NCI-H1694 (cell line): ENCODE data around the gene RBMS1.

Experiments used
- DNase-seq: peaks from one replicate; lab custom pipeline; 2025; lab: John Stamatoyannopoulos, UW

Gene RBMS1

GRCh38 chr2:160360089-160360757, 133.4 kb downstream of the RBMS1 start:
- DNase-seq, result no peak

- no peak for DNase-seq
Observed at GRCh38 chr2:160358046-160358445, 135.6 kb downstream of the RBMS1 start.

- DNase-seq, result no peak
Observed at GRCh38 chr2:160356485-160356884, 137.1 kb downstream of the RBMS1 start.

GRCh38 chr2:160355080-160355479, 138.5 kb downstream of the RBMS1 start:
- DNase-seq, result no peak

- DNase-seq, result no peak
Observed at GRCh38 chr2:160354677-160355076, 138.9 kb downstream of the RBMS1 start.

GRCh38 chr2:160353813-160354212, 139.8 kb downstream of the RBMS1 start:
- no peak for DNase-seq

- DNase-seq, result no peak
Observed at GRCh38 chr2:160353166-160353565, 140.4 kb downstream of the RBMS1 start.

- no peak for DNase-seq
Observed at GRCh38 chr2:160352500-160352899, 141.1 kb downstream of the RBMS1 start.

GRCh38 chr2:160351956-160352355, 141.7 kb downstream of the RBMS1 start:
- DNase-seq, result no peak

- DNase-seq, result no peak
Observed at GRCh38 chr2:160349306-160349705, 144.3 kb downstream of the RBMS1 start.

- no peak for DNase-seq
Observed at GRCh38 chr2:160347269-160347863, 146.2 kb downstream of the RBMS1 start.

- DNase-seq, result no peak
Observed at GRCh38 chr2:160345071-160345764, 148.4 kb downstream of the RBMS1 start.

- no peak for DNase-seq
Observed at GRCh38 chr2:160343404-160343803, 150.2 kb downstream of the RBMS1 start.

GRCh38 chr2:160339726-160340125, 153.9 kb downstream of the RBMS1 start:
- no peak for DNase-seq

GRCh38 chr2:160338901-160339685, 154.5 kb downstream of the RBMS1 start:
- DNase-seq, result no peak

- no peak for DNase-seq
Observed at GRCh38 chr2:160337728-160338127, 155.9 kb downstream of the RBMS1 start.

GRCh38 chr2:160336635-160337034, 157.0 kb downstream of the RBMS1 start:
- DNase-seq, result no peak

- no peak for DNase-seq
Observed at GRCh38 chr2:160336105-160336504, 157.5 kb downstream of the RBMS1 start.

GRCh38 chr2:160335441-160335840, 158.2 kb downstream of the RBMS1 start:
- no peak for DNase-seq

GRCh38 chr2:160334028-160334741, 159.4 kb downstream of the RBMS1 start:
- no peak for DNase-seq

- no peak for DNase-seq
Observed at GRCh38 chr2:160333324-160334027, 160.1 kb downstream of the RBMS1 start.
